Kidney (tissue), 22 donors: Measurements from ENCODE around the gene ZNF888. TPM values are rescaled to one million over a fixed set of nuclear protein-coding genes. Genes with fewer than 3 reads are reported as not detected.
A peak's percentile ranks its signal among the peaks of the same experiment; 100 is the strongest.

Source experiments
- DNase-seq, 5 donors: peaks; one replicate each; pipeline ENCODE4 v3.0.0-alpha.2; 2013 to 2020
- FAIRE-seq: peaks from 2 replicates; lab custom pipeline; 2012; peaks lifted over from hg19 to GRCh38; lab: Jason Lieb, UNC
- H3K27ac ChIP-seq, 2 donors: one replicate each; pipeline ENCODE4 v1.7.0; 2013; ENCODE audit warnings: low read depth in 2 of 2, low read length in 2 of 2, inconsistent platforms in 1 of 2
- H3K27me3 ChIP-seq: one replicate; pipeline ENCODE4 v1.7.1; 2013; ENCODE audit warnings: low read length, inconsistent platforms; ENCODE audit not compliant: control insufficient read depth, insufficient read depth
- H3K36me3 ChIP-seq, 3 donors: one replicate each; pipeline versions ENCODE4 v1.7.0 to v1.7.1; 2013; ENCODE audit warnings: low read length in 3 of 3, control low read depth in 1 of 3, inconsistent platforms in 1 of 3; ENCODE audit not compliant: insufficient read depth in 3 of 3, control insufficient read depth in 2 of 3
- H3K4me1 ChIP-seq, 3 donors: one replicate each; pipeline versions ENCODE4 v1.7.0 to v1.7.1; 2013; ENCODE audit warnings: low read length in 3 of 3, inconsistent platforms in 1 of 3, low read depth in 1 of 3; ENCODE audit not compliant: control insufficient read depth in 2 of 3, insufficient read depth in 2 of 3
- H3K4me3 ChIP-seq, 3 donors: one replicate each; pipeline versions ENCODE4 v1.7.0 to v1.8.1; 2013; ENCODE audit warnings: low read length in 3 of 3, control low read depth in 1 of 3, inconsistent platforms in 1 of 3
- H3K9ac ChIP-seq, 3 donors: one replicate each; pipeline versions ENCODE4 v1.7.0 to v1.7.1; 2013; ENCODE audit warnings: low read length in 3 of 3, control low read depth in 1 of 3, inconsistent platforms in 1 of 3
- H3K9me3 ChIP-seq, 3 donors: one replicate each; pipeline versions ENCODE4 v1.7.0 to v1.7.1; 2013; ENCODE audit warnings: low read length in 3 of 3, control low read depth in 1 of 3, inconsistent platforms in 1 of 3; ENCODE audit not compliant: control insufficient read depth in 2 of 3, insufficient read depth in 1 of 3
- intact Hi-C: fragments of 100-400 bp; cut with DNase I; formaldehyde crosslinking; loops from one replicate; pipeline ENCODE4 v1.11.1; 2022
- long read RNA-seq, 10 donors: library from polyadenylated mRNA in 1 of 10; unstranded in 1 of 10; transcript quantifications; one replicate each; pipeline ENCODE4 v2.0.0 and lab custom pipeline, GENCODE V29; 2021 to 2026
- polyA plus RNA-seq: library from polyadenylated mRNA; stranded (reverse); fragments of 350-450 nt; fragmentation: Illumina TruSeq; extraction: RNeasy Lipid Tissue Mini Kit (QIAGEN cat#74804); gene quantifications from one replicate; pipeline ENCODE4 v1.2.3, GENCODE V29; 2014; ENCODE audit warnings: low read depth, low replicate concordance; ENCODE audit not compliant: insufficient read depth
- total RNA-seq: library from RNA; stranded (reverse); fragmentation: NEBNext Ultra II Directional; extraction: Animal tissue kit (Norgen Biotek cat#: 25700); gene quantifications from one replicate; pipeline ENCODE4 v1.2.1, GENCODE V29; 2021
- TF ChIP-seq, protein P1 (sequence below): IDR thresholded peaks from 3 replicates; pipeline ENCODE4 v1.5.1; 2012; ENCODE audit warnings: mild to moderate bottlenecking, moderate library complexity, borderline replicate concordance; ENCODE audit not compliant: insufficient read depth; ENCODE audit errors: extremely low read depth
- donor health status: control.
- donor health status: control.
- donor health status: control.
- donor health status: control.
- donor health status: control.
- donor health status: DM: yes; HTN: yes; CAD: no.
- donor health status: Normal renal cell carcinoma (clear cell type).

ZNF888 gene
- total RNA-seq = 22.6 TPM
- 3.4 TPM for polyA plus RNA-seq
- long read RNA-seq, donor 1 = 0 reads
- long read RNA-seq, donor 2, full-length matches to known transcripts = 2 of 2 reads
- long read RNA-seq, donor 2, partial matches to known transcripts = 0 of 2 reads
- long read RNA-seq, donor 2, other reads (novel, unspliced or antisense) = 0 of 2 reads
- long read RNA-seq, donor 3 = 0 reads
- long read RNA-seq, donor 4 = 0 reads
- long read RNA-seq, donor 5 = 0 reads
- long read RNA-seq, donor 6, full-length matches to known transcripts = 1 of 1 reads
- long read RNA-seq, donor 6, partial matches to known transcripts = 0 of 1 reads
- long read RNA-seq, donor 6, other reads (novel, unspliced or antisense) = 0 of 1 reads
- long read RNA-seq, donor 7, partial matches to known transcripts = 0 of 4 reads
- long read RNA-seq, donor 7, other reads (novel, unspliced or antisense) = 4 of 4 reads
- long read RNA-seq, donor 8 = 0 reads
- long read RNA-seq, donor 9 = 0 reads
- long read RNA-seq, donor 10, full-length matches to known transcripts = 1 of 1 reads
- long read RNA-seq, donor 10, partial matches to known transcripts = 0 of 1 reads
- long read RNA-seq, donor 10, other reads (novel, unspliced or antisense) = 0 of 1 reads

DNA sequence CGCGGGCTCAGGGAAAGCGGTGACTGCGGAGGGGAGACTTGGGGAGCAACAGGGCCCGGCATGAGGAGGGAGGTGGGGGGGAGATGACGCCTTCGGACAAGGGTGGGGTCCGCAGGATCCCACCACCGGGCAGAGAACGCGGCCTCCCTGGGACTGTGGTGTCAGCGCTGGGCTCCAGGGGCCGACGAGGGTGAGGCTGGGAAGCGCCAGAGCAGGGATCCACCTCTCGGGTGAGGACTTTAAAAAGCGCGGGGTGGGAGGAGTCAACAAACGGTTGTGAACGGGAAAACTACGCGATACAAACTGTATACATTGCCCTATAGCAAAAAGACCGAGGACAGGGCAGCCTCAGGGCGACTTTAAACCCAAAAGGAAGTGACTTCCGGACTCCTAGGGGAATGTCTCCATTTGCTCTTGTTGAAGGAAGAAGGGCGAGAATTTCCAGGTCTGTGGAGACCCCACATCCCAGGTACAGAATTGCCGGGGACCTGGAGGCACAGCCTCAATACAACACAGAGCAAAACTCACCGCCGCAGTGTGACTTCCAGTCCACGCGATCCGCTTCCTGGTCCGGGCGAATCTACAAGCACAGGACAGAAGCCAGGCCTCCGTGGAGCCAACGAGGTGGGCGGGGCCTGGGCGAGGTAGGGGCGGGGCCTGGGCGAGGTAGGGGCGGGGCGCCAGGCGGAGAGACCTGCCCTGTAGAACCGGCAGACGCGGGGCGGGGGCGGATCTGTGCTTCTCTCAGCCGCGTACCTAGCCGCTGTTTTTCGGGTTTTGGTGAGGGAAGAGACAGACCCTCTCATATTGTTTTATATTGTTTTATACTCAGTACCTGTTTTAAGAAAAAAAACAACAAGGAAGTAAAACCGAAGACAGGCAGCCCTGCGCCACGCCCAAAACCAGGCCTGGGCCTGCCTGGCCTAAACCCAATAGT, at the start of gene ZNF888:
TSS of gene ZNF888 (minus strand) at position 588 of the 937 bp plus-strand sequence. CDS start 5,555 bp downstream, outside the sequence.
- H3K27me3 ChIP-seq = no peaks in the 10 kb centered on the region
- no peaks in the 10 kb centered on the region for H3K9me3 ChIP-seq
- peaks cover 0 to 5% (median 0%) of the 10 kb centered on the region in 3 donors for H3K4me1 ChIP-seq
- DNase-seq = peak; percentile 91 to 96 (median 95)
- H3K36me3 ChIP-seq = no peaks in the 10 kb centered on the region
- H3K27ac ChIP-seq = peak within 1 kb of the TSS; percentile 51 to 83
- peak within 1 kb of the TSS; percentile 91 to 96 (median 94) for H3K4me3 ChIP-seq
- TF ChIP-seq, protein P1, sequence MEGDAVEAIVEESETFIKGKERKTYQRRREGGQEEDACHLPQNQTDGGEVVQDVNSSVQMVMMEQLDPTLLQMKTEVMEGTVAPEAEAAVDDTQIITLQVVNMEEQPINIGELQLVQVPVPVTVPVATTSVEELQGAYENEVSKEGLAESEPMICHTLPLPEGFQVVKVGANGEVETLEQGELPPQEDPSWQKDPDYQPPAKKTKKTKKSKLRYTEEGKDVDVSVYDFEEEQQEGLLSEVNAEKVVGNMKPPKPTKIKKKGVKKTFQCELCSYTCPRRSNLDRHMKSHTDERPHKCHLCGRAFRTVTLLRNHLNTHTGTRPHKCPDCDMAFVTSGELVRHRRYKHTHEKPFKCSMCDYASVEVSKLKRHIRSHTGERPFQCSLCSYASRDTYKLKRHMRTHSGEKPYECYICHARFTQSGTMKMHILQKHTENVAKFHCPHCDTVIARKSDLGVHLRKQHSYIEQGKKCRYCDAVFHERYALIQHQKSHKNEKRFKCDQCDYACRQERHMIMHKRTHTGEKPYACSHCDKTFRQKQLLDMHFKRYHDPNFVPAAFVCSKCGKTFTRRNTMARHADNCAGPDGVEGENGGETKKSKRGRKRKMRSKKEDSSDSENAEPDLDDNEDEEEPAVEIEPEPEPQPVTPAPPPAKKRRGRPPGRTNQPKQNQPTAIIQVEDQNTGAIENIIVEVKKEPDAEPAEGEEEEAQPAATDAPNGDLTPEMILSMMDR = no peak
- FAIRE-seq = no peak
- peak within 1 kb of the TSS; percentile 67 to 84 (median 76) for H3K9ac ChIP-seq
- intact Hi-C loops = no loop called here

DNA sequence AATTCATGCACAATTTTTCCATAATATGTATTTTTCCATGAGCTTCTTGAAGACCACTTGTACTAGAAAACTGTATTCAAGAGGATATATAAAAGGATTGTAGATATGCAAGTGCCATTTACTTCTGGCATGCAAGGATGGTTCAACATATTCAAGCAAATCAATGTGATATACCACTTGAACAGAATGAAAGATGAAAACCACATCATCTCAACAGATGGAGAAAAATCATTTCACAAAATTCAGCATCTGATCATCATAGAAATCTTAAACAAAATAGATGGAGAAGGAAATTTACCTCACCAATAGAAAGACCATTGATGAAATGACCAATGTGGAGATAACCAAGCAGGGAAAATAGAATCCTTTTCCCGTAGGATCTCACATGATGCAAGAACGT, 44.5 kb upstream of the ZNF888 start:
- intact Hi-C loops = no loop called here

DNA sequence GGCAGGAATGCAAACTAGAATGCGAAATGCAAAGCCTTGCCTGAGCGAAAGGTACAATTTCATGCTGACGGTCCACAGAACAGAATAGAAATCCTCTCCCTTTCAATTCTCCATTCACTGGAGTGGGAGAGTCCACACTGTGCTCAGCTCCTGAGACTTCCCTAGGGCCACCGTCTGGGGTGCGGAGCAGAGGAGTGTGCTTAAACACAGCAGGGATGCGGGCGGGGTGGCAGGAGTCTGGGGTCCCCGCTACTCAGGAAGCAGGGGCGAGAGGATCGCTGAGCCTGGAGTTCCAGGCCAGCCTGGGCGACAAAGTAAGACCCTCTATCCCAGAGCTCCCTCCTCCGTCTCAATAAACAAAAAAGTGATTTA, 40.0 kb upstream of the ZNF888 start:
- peaks cover 0 to 18% (median 0%) of the 10 kb centered on the region in 3 donors for H3K9me3 ChIP-seq
- peaks cover 0 to 5% (median 0%) of the 10 kb centered on the region in 3 donors for H3K36me3 ChIP-seq
- no peaks in the 10 kb centered on the region for H3K27me3 ChIP-seq
- intact Hi-C loops = no loop called here
- TF ChIP-seq, protein P1 = no peak
- FAIRE-seq = no peak
- peak overlapping the region; percentile 81 to 86 (median 82) for H3K9ac ChIP-seq
- H3K4me1 ChIP-seq = peaks cover 0 to 11% (median 0%) of the 10 kb centered on the region in 3 donors
- DNase-seq = peak in 4 of 5 donors; percentile 50 to 79 (median 61)
- H3K27ac ChIP-seq = peak overlapping the region; percentile 78 to 79
- H3K4me3 ChIP-seq = peak overlapping the region; percentile 85 to 94 (median 85)

More for the DNA sequence above, 44.5 kb upstream of the ZNF888 start:
- no peak overlapping the region for H3K27ac ChIP-seq
- peaks cover 0 to 3% (median 0%) of the 10 kb centered on the region in 3 donors for H3K36me3 ChIP-seq
- H3K4me3 ChIP-seq = no peak overlapping the region
- no peak overlapping the region for H3K9ac ChIP-seq
- H3K4me1 ChIP-seq = peaks cover 0 to 4% (median 0%) of the 10 kb centered on the region in 3 donors
- peaks cover 0 to 14% (median 0%) of the 10 kb centered on the region in 3 donors for H3K9me3 ChIP-seq
- FAIRE-seq (no peak), DNase-seq (no peak)
- TF ChIP-seq, protein P1 = no peak
- no peaks in the 10 kb centered on the region for H3K27me3 ChIP-seq
